Kasumi-1 (cell line): ENCODE measurements around the gene NUCB2.

Source experiments
- DNase-seq, 2 experiments: peaks; one replicate each; lab custom pipeline; 2025; lab: John Stamatoyannopoulos, UW

The NUCB2 gene

DNA sequence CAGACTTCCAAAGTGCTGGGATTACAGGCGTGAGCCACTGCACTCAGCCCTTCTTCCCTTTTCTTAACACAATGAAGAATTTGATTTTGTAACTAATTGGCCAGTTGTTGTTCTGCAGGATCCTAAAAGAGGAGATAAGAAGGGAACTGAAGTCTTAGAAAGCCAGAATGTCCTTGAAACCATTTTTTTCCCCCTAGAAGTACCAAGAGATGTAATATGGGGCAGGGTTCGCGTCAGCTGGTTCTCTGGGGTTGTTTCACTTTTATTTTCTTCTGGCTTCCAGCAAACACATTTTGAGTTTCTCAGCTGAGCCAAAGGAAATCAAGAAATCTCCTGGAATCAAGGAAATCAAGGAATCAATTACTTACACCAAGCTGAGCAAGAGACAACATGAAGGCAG lies 7.6 kb upstream of the NUCB2 start:
- DNase-seq: no peak

DNA sequence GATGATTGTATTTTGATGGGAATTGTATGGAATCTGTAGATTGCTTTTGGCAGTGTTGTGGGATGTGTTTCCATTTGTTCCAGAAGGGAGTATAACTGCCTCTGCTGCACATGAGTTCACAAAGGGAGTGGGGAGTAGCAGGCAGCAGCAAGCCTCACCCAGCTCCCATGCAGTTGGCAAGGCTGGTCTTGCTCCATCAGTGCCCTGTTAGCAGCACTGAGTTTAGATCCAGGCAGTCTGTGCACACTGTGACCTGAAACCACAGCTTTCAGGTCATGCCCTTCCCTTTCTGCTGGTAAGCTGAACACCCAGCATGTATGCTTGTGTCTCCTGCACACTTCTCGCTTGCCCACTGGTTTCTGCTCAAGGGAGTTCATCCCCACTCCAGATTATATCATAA lies 3.7 kb upstream of the NUCB2 start:
- no peak for DNase-seq

DNA sequence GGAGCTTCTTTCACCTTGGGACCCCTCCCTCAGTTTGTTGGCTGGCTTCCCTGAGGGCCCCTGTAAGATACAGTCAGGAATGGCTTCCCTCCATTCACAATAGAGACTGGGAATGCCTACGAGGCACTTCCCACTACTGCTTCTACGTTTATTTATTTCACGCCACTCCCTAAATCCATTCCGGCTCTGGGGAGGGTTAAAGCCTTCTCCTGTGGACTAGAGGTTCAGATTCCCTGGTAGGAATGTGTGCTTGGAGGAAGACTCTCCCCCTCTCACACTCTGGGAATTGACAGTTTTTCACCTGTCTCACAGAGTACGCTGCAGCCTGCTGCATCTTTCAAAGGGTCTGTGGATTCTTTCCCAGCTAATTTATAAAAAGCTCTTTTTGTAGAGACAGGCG lies 3.3 kb upstream of the NUCB2 start:
- DNase-seq: no peak

DNA sequence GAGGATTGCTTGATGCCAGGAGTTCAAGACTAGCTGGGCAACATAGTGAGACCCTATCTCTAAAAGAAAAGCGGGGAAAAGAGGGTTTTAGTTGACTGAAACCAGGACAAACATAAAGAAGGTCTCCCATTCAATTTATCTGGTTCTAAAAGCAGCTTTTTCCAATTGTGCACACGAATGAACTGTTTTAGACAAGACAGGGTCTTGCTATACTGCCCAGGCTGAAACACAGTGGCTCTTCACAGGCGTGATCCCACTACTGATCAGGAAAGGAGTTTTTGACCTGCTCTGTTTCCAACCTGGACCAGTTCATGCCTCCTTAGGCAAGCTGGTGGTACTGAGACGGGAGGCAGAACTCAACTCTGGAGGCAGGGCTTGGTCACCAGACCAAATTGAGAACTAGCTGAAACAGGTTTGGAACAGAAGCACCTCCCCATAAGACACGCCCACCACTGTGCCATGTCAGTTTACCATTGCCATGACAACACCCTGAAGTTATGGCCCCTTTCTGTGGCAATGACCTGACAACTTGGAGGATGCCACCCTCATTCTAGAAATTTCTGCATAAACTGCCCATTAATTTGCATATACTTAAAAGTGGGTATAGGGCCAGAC lies 2.8 kb upstream of the NUCB2 start:
- DNase-seq: no peak

DNA sequence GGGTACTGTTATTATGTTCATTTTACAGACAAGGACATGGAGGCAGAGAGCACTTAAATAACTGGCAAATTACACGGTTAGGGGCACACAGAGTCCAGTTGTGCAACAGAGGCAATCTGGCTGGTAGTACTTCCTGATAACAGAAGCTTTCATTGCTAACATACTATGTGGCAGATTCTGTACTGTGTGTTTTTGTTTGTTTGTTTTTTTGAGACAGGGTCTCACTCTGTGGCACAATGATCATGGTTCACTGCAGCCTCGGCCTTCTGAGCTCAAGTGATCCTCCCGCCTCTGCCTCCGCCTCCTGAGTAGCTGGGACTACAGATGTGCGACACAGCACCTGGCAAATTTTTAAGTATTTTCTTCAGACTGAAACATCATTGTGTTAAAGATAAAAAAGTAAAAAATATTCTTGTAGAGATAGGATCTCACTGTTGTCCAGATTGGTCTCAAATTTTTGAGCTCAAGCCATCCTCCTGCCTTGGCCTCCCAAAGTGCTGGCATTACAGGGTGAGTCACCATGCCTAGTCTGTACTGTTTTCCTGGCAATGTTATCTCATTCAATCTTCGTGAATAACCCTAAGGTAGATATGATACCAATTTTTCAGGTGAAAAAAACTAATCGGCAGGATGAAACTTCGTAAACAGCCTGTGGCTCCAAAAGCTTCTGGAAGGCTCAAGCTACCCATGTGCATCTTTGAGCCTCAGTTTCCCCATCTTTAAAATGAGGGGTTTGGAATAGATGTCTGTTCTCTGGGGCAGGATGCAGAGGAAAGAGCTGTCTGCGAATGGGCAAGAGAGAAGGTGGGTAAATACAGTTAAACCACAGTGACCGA lies 921 bp upstream of the NUCB2 start:
- DNase-seq: peak; percentile 24 to 39

DNA sequence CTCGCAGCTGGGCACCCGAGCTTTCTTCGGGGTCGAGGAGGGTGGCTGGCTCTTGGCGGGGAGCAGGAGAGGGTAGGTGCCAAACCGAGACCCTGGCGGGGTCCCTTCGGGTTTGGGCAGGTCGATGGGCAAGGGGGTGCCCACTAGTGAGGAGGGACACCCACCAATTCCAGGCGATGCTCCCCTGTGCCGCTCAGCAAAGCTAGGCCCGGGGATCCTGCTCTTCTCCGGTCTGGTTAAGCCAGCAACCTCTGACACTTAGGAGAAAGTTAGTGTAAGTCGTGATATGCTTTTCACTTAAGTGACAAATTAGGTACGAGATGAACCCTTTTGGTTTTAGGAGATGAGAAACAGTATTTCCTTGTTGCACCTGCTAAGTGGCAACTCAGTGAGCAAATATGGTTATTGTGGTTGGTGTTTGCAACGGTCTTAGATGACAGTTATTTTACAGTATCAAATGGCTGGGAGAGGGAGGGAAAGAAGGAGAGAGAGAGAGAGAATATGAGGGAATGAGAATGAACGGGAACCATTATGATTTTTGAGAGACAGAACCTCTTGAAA lies 565 bp downstream of the NUCB2 start:
- peak; percentile 71 to 81 for DNase-seq

DNA sequence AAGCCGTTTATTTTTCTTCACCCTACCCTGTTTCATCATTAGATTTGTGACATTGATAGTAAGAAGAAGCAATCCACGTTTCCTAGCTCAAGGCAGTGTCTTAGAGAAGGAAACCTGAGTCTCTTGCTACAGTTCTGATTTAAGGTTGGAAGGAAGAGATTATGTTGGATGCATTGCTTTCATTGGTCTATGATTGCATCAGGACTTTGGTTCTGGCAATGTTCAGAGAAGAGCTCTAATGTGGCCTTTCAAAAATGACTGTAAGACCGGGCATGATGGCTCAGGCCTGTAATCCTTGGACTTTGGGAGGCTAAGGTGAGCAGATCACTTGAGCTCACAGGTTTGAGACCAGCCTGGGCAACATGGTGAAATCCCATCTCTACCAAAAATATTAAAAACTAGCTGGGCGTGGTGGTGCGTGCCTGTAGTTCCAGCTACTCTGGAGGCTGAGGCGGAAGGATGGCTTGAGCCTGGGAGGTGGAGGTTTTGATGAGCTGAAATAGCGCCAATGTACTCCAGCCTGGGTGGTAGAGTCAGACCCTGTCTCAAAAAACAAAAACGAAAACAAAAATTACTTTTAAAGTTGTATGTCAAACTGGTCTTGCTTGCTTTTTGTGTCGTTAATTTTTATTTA lies 4.1 kb downstream of the NUCB2 start:
- no peak for DNase-seq

DNA sequence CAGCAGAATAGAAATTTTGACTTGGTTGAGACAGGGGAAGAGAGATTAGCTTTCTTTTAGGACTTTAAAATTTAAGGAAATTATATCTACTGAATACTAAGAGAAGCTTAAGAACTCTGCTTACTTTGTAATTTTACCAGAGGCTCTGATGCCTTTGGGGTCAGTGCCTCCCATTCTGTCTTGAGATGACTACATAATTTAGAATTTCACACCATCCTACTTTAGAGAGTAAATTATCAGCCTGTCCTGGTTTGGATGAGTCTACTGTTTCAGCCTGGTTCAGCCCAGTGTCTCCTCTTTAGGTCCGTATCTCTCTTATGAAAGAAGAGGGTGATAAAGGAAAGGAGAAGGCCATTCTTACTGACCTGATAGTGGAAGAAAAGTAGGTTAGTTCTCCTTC lies 9.8 kb downstream of the NUCB2 start:
- no peak for DNase-seq

DNA sequence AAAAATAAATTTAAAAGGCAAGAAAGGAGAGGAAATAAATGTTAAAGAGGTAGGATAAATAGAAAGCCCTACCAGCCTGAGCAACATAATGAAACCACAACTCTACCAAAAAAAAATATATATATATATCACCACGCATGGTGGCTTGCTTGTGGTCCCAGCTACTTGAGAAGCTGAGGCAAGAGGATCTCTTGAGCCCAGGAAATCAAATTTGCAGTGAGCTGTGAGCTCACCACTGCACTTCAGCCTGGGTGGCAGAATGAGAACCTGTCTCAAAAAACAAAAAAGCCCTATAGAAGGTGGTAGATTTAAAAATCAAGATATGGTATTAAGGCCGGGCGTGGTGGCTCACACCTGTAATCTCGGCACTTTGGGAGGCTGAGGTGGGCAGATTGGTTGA lies 10.5 kb downstream of the NUCB2 start:
- no peak for DNase-seq

DNA sequence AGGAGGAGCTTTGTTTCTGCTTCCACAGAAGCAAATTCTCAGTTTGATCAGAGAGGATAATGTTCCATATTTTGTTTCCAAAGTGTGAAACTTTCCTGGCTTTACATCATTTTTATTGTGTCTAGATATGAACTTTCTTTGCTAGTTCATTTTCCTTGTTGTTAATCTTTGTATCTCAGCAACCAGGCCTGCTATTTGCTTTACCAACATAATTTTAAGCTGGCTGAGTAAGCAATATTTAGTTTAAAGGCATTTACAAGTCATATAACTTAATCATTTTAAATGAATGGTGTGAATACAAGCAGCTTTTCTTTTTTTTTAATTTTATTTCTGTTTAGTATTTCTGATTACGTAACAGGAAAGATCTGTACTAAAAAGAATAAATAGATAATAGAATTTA lies 15.2 kb downstream of the NUCB2 start:
- DNase-seq: no peak

DNA sequence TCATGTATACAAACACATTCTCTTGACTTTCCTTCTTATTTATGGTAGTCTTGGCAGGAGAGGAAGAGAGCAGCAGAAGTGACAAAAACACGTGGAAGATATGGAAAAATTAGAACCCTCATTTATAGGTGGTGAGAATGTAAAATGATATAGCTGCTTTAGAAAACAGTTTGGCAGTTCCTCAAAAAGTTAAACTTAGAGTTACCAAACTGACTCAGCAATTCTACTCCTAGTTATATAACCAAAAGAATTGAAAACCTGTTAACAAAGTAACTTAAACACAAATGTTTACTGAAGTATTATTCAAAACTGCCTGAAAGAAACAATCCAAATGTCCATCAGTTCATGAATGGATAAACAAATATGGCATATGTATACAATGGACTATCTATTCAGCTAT lies 16.8 kb downstream of the NUCB2 start:
- DNase-seq: peak; percentile 10 to 15

DNA sequence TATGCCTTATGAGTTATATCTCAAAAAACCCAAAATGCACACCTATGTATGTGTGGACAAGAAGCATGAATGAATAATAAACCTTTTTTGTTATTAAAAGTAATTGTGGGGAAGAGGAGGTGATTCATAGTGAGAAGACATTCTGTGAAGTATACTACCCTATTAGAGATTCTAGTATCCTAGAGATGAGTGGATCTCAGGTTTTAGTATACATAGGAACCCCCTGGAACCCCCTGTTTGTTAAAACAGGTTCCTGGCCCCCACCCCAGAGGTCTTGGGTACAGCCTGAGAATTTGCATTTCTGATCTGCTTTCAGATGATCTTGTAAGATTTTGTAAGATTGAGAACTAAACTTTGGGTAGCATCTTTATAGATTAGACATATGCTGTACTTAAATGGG lies 17.5 kb downstream of the NUCB2 start:
- no peak for DNase-seq

DNA sequence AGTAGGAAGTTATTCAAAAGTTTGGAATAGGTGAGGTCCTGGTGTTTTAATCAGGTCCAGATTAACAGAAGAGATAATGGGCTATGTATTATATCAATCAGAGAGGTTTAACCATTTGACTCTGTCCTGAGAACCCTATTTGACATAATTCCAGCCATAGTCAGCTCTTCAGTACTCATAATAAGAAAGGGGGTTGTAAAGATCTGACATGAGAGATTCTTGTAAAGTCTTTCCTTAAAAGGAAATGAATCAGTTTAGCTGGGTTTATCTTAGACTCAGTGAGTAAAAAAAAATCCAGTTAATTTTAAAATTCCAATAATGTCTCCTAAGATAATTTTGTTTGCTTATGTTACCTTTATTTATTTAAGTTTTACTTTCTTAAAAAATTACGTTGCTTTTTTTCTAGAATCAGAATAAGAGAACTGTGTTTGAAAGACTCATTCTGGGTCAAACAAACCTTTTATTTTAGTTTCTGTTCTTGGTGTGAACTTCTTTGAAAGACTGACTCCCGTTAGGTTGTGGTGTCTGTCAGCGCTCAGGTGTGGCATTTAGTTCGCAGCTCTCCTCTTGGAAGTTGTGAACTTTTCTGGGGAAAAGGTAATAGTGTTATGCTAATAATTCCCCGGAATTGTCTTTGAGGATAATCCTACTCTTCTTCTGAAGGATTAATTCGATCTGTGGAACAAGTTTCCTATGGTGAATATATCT lies 20.5 kb downstream of the NUCB2 start:
- DNase-seq: no peak

DNA sequence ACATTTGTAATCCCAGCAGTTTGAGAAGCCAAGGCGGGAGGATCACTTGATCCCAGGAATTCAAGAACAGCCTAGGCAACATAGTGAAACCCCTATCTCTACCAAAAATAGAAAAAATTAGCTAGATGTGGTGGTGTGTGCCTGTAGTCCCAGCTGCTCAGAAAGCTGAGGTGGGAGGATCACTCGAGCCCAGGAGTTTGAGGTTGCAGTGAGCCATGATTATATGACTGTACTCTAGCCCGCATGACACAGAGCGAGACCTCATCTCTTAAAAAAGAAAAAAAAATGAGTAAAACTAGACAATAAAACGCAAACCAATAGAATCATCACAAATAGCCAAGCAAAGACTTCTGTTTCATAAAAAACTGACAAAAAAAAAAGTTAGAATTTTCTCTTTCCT lies 21.8 kb downstream of the NUCB2 start:
- no peak for DNase-seq

DNA sequence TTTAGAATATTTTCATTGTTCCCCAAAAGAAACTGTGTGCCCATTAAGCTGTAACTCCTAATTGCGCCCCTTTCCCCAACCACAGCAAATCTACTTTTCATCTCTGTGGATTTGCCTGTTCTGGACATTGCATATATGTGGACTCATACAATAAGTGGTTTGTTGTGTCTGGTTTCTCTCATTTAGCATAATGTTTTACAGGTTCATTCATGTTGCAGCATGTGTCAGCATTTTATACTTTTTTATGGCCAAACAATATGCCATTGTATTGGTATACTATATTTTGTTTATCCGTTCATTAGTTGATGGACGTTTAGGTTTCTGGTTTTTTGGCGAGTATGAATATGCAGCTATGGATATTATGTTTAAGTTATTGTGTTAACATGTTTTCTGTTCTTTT lies 23.8 kb downstream of the NUCB2 start:
- DNase-seq: no peak

DNA sequence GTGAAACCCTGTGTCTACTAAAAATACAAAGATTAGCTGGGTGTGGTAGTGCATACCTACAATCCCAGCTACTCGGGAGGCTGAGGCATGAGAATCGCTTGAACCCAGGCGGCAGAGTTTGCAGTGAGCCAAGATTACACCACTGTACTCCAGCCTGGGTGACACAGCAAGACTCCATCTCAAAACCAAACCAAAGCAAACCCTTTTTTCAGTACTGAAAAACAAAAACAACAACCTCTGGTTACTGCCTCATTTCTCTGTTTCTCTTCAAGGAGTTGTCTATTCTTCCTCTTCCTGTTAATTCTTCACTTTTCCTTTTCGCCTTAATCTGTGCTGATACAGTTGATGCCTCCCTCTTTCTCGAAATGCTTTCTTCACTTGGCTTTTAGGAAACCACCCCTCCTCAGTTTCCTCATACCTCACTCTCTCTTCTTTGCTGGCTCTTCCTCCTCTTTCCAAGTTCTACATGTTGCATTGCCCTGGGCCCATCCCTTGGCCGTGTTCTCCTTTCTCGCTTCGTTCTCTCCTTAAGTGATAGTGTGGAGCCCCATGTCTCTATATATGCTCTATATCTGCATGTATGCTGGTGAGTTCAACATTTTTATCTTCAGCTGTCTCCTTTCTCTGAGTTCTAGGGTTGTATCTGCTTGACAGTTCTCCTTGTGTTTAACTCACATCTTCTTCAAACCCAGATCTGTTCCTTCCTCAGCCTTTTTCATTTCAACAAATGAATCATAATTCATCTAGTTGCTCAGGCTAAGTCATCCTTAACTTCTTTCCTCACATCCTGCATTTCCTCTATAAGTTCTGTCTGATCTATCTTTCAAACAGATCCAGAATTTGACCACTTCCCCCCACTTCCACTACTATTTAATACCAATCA lies 37.1 kb downstream of the NUCB2 start:
- DNase-seq: no peak

DNA sequence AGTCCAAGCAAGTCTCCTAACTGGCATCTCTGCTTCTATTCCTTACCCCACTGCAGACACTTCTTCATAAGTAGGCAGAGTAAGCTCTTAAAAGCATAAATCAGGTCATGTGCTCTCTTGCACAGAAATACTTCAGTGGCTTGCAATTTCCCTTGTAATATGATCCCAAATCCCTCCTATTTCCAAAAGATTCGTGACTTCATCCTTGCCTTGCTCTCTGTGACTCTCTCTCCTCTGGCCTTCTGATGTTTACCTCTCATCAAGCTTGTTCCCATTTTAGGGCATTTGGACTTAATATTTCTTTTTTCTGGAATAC lies 37.7 kb downstream of the NUCB2 start:
- peak; percentile 5 to 19 for DNase-seq

DNA sequence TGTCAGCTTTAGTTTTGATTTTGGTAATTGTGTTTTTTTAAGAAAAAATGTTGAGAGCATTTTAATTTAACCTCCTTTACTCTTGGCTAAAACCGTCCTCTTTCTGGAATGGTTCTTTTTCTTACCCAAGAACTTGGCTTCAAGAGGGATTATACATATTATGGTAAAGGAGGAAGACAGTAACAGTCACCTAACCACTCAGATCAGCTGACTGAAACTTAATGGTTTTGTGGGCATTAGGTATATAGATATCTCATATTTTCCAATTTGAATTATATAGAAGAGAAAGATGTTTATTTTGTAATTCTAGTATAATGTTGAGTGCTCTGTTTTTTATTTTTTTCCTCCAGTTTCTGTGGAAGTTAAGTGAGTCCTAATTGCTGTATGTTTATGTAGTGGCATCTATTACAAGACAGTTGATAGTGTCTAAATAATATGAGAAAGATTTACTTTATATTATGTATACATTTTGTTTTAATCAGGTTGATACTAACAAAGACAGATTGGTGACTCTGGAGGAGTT lies 38.4 kb downstream of the NUCB2 start:
- no peak for DNase-seq

DNA sequence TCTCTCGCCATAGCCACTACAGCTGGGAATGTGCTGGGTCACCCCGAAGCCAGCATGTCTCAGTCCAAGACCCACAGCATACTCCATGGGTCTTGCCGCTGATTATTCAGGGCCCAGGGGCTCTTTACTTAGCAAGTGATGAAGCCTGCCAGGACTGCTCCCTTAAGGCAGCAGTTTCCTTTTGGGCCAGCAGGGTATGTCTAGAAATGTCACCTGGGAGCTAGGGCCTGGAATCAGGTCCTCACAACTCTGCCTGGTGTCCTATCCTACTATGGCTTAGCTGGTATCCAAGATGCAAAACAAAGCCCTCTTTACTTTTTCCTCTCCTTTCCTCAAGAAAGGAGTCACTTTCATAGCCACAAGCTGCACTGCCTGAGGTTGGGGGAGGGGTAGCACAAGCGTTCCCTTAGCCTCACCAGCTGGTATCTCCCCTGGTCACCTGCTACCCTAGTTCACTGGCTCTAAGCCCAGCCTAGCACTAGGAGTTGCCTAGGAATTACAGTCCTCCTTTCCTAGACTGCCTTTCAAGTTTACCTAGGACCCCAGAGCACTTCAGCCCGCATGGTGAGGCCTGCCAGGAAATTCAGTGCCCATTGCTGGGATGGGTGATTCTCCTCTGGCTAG lies 52.4 kb downstream of the NUCB2 start:
- DNase-seq: no peak

DNA sequence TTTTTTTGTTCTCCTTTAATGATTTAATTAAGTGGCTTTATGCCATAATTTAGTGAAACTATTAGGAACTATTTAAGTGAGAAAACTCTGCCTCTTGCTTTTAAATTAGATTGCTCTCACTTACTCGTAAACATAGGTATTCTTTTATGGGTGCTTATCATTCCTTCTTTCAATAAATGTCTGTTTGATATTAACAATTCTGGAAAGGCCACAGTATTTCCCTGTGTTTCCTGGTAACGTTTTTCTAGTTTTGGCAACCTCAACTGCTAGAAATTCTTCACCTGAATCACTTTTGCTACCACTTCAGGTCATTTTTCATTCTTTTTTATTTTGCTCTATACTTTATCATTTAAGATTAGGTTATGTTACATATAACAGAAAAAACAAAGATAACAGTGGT lies 55.1 kb downstream of the NUCB2 start:
- DNase-seq: no peak
